Hematopoietic multipotent progenitor cell treated with erythropoietin and hydrocortisone succinate and interleukin-3 and kit ligand, for 17 days (in vitro differentiated cells): ENCODE results near the gene PTPRN2.

Source experiments
- DNase-seq: peaks from one replicate; pipeline ENCODE4 v3.0.0-alpha.2; 2015; ENCODE audit warnings: low spot score

Gene PTPRN2

GRCh38 chr7:157526005-157526912, 1061.4 kb downstream of the PTPRN2 start:
- DNase-seq, result no peak

GRCh38 chr7:157525491-157525915, 1062.1 kb downstream of the PTPRN2 start:
- DNase-seq, result no peak

- DNase-seq, result no peak
Measured at GRCh38 chr7:157524731-157525130, 1062.9 kb downstream of the PTPRN2 start.

- DNase-seq, result no peak
Measured at GRCh38 chr7:157523766-157524421, 1063.7 kb downstream of the PTPRN2 start.

DNA sequence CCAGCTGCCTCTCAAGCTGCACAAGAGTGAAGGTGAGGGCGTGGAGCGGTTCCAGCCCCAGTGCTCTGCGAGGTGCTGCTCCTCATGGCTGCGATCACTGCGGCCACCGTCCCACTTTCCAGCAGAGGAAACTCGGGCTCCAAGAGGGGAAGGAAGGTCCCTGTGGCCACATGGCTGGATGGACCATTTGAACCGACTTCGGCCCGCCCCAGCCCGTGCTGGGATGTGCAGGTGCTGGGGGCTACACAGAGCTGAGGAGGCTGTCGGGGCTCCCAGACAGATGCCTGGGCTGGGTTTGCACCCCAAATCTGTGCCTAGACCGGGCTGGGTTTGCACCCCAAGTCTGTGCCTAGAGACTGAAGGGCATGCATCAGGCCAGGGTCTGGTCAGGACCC, 1064.3 kb downstream of the PTPRN2 start:
- no peak for DNase-seq

DNA sequence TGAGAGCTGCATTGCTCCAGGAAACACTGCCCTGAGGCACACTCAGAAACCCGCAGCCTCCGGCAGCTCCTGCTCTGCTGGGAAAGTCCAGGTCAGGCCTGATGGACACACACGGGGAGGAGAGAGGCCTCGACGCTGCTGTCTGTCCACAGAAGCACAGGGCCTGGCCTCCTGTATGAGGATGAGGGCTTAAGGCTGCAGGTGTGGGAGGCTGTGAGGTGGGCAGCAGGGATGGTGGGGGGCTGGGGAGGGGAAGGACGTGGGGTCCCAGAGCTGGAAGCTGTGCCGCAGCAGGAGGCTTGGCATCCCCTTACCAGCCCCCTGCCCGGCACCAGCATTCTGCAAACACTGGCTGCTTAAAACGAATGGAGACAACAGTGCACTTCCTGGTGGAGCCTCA, 1064.7 kb downstream of the PTPRN2 start:
- no peak for DNase-seq

GRCh38 chr7:157522189-157522588, 1065.4 kb downstream of the PTPRN2 start:
- no peak for DNase-seq

GRCh38 chr7:157521752-157522151, 1065.9 kb downstream of the PTPRN2 start:
- no peak for DNase-seq

DNA sequence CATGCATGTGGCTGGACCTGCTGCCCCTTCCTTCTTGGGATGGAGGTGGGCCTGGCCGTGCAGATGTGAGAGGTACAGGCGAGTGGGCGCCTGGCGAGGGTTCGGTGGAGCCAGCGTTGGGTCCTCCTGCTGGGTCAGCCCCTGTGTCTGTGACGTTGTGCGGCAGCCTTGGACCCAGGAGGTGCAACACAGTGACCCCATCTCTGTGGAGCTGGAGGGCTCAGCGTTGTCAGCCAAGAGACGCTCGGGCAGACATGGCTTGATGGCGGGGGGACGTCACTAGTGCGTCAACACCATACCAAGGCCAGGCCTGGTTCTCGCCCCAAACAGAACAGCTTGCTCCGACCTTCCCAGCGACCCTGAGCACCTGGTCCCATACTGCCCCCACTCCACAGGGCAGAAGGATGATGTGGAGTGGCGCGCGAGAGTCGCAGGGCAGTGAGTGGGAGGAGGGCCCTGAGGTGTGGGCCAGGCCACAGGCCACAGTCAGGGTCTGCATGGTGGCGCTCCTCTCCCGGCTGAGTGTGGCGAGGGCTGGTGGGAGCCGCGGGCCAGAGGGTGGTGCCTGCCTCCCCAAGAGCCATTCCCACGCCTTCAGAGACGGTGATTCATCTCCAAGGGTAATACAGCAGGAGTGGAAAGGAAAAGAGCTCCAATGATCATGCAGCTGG, 1066.4 kb downstream of the PTPRN2 start:
- no peak for DNase-seq

- DNase-seq, result no peak
Measured at GRCh38 chr7:157520249-157520648, 1067.4 kb downstream of the PTPRN2 start.

- DNase-seq, result no peak
Measured at GRCh38 chr7:157519798-157520244, 1067.8 kb downstream of the PTPRN2 start.

GRCh38 chr7:157519246-157519645, 1068.4 kb downstream of the PTPRN2 start:
- DNase-seq, result no peak

GRCh38 chr7:157518514-157519175, 1069.0 kb downstream of the PTPRN2 start:
- no peak for DNase-seq

DNA sequence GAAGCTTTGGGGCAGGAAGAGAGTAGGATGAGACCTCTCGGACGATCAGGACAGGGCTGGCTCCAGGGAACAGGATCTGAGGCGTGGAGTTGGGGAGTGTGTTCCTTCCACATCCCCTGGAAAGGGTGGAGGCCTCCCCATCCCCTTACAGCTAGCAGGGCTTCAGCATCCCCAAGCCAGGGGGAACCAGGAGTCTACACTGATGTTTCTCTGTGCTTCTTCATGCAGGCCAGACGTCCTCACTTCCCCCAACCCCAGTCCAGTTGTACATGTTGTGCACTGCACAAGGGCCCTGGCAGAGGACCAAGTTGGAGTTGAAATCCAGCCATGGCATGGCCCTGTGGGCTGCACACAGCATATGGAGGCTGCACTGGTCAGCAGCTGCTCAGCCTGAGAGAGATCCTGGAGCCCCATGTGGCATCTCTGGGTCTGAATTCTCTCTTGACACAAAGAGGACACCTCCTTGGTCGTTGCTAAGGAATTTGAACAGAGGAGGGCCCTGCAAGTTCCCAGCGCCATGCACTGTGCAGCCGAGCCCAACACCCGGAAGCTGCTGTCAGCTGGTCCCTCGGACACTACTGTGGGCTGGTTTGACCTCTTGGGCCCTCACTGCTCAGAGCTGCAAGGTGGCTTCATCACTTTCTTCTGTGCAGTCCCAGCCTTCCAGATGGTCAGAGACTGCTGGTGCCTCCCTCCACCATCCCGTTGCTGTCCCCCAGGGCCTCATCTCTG, 1069.7 kb downstream of the PTPRN2 start:
- DNase-seq, result no peak

DNA sequence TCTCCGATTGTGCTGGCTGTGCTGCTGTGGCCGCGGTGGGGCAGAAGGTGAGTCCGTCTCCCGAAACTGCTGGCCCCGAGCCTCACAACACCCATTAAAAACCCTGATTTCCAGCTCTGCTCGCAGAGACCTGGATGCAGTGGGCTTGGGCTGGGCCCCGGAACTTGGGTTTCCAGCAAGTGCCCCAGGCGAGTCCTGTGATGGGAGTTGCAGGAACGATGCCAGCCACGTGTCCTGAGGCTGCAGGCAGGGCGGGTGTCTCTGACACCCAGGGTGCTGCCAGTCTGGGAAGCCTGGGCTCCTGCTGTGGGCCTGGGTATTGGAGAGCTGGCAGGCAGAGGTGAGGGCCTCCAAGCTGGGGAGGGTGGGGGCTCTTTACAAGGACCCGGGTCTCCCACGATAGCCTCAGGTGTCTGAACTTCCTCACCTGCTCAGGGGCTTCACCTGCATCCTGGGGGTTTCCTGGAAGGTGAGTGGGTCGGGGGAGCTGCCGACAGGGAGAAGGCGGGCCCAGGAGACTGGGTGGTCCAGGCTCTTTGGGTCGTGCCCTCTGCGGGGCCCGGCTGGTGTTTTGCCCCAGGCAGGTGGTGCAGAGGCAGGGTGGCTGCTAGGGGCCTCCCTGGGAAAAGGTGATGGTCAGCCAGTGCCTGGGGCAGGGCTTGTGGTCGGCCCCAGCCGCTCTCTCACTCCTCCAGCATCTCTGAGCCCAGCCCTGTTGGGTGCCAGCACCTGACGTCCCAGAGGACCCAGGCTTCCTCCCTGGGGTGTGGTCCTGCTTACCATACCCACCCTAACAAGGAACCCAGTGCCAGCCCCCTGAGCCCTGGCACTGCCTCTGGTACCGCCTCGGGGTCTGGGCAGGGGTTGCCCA, 1070.5 kb downstream of the PTPRN2 start:
- DNase-seq, result no peak

DNA sequence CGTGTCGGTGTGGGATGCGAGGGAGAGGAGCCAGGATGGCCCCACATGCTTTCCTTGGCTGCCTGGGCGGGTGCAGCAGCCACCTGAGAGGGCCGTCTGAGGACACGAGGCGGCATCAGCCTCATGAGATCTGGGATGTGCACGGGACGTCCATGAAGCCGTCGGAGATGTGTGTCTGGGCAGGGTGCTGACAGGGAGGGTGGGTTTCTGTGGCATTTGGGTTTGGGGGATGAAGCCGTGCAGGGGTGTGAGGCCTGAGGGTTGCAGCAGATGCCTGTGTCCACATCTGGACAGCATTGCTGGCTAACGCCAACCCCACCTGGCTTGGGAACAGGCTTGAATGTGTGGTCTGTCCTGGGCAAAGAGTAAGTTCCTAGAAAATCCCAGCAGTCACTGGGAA, 1071.3 kb downstream of the PTPRN2 start:
- no peak for DNase-seq

DNA sequence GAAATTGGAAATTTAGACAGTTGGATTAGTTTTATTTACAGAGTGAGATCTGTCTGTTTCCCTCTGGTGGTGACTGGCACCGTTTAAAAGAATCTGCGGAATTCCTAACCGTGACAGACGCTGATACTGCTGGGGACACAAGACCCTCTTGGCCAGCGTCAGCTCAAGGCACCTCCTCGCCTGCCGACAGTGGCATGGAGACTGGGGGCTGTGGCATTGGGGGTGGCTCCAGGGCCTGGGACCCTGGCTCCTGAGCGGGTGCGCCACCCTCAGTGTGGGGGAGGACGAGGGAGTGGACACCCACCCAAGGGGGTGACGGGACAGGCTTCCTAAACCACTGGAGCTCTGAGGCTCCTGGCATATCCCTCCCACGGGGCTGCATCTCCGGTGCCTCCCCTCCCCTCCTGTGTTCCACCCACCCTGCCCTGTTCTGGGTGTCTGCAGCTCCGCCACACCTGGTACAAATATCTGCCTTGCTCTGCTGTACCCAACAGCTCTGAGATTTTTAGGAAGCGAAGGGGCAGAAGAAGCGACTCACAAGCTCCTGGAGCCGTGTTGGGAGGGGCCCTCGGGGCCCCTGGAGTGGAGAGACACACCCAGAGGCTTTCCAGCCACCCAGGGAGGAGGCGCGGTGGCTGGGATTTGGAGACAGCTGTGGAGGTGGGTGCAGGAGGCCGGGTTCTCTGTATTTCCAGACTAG, 1072.1 kb downstream of the PTPRN2 start:
- no peak for DNase-seq

DNA sequence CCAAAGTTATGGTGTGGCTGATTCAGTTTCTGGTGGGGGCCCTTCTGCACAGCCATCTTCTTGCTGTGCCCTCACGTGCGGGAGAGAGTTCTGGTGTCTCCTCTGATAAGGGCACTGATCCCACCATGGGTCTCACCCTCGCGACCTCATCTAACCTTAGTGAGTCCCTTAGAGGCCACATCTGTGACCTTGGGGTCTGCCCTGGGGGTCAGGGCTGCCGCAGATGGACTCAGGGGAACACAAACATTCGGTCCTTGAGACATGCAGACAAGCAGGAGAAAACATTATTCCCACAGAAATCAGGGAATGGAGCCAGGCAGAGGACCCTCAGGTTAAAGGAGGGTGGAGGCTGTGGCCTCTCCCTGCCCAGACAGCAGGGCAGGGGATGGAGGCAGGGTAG, 1072.9 kb downstream of the PTPRN2 start:
- DNase-seq, result no peak

- DNase-seq, result no peak
Measured at GRCh38 chr7:157514306-157514705, 1073.3 kb downstream of the PTPRN2 start.

DNA sequence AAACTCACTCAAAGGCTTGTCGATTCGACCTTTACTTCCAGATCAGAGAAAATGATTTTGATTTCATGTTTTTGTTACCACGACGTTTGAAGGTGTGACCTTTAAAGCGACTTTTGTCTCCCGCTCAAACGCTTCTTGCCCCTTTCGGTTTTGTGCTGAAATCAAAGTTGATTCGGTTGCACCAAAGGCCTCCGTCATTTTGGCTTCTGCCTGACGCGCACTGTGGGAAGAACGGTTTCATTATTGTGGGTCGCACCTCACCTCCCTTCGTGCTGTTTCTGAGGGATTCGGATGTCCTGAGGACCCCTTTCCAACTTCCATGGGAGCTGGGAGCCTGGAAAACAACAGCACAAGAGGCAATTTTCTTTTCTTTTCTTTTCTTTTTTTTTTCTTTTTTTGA, 1073.9 kb downstream of the PTPRN2 start:
- no peak for DNase-seq
